GM21576 (cell line): Measurements from ENCODE around the gene VPS37C.
A peak's percentile ranks its signal among the peaks of the same experiment; 100 is the strongest.

Experiments used
- ATAC-seq: cut with Tn5 transposase; IDR thresholded peaks from one replicate; pipeline ENCODE4 v1.9.1; 2021; ENCODE audit warnings: mild to moderate bottlenecking, moderate library complexity; ENCODE audit not compliant: unreplicated experiment

The VPS37C gene

DNA sequence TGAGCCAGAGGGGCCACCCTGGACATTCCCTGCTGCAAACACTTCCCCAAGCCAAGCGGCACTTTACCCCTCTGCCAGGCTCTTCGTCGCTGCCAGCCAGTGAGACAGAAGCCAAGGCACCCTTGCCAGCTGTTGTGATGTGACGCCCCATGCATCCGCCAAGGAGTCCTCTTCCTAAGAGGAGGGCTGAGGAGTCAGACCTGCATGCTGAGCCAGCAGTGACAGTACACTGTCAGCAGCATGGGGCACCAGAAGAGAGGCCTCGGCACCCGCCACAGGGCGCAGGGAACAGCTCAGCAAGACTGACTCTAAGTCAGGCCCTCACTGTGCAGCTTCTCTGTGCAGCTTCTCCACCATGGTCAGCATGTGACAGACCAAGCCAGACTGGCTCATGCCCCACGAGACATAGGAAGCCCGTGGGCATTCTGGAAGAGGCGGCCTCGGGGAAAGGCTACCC, 26.4 kb downstream of the VPS37C start:
- no peak for ATAC-seq

DNA sequence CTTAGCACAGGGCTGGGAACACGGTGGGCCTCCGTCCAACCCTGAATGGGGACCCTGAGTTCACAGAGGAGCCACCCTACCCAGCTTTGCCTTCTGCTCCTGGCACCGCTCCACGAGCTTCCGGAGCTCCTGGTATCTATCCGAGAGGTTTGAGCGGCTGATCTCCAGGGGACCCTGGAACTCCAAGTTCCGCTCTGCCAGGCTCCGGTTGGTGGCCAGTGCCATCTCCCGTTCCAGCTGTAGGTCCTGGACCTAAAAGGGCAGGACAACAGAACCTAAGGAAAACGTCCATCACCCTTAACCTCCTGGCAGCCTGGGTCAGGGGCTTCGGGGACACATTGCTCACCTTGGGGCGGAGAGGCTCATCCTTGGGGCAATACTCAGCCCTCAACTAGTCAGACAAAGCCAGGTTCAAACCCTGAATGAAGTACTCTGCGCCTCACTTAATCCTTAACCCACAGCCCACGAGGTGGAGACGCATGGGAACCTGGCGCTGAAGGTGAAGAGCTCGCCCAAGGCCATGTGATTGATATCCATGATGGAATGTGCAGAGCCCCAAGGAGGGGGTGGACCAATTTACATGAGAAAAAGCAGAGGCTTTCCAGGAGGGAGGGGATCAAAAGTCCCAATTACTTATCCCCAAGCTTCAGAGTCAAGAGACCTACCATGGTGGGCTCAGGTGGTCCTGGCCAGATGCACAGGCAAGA, 27.1 kb downstream of the VPS37C start:
- no peak for ATAC-seq

- ATAC-seq: no peak
Measured at GRCh38 chr11:61133145-61133544, 28.1 kb downstream of the VPS37C start.

DNA sequence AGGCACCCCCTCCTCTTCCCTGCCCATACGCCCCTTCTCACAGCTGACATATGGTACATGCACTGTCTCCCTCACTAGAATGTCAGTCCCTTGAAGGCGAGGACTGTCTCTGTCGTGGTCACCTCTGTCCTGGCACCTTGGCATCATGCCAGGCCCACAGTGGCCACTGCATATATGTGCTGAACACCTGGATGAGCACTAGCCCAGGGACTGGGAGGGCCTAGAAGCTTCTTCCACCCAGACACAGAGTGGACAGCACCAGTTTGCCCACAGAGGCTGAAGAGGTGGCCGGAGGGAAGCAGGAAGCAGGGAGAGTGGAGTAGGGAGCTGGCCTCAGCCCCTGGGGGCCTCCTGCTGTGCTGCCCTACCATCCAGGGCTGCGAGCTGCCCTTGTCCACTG, 28.6 kb downstream of the VPS37C start:
- no peak for ATAC-seq

- no peak for ATAC-seq
Measured at GRCh38 chr11:61131998-61132555, 29.1 kb downstream of the VPS37C start.

GRCh38 chr11:61131586-61131985, 29.6 kb downstream of the VPS37C start:
- ATAC-seq: no peak

DNA sequence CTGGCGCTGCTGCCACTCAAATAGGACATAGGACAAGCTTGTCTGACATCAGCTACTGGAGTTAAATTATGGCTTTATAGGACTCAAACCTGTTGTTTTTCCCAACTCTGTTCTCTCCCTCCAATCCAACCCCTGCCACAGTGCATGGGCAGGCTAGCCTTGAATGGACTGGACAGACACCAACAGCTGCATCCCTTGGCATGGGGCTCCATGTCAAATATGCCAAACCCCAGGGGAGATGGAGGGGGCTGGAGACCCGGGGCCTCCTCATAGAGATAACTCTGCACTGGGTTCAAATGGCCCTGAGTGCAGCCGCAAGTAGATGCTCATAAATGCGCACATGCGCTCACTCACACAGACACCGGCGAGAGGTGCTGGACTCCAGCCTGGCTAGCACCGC, 30.0 kb downstream of the VPS37C start:
- ATAC-seq: no peak

GRCh38 chr11:61129639-61130523, 31.3 kb downstream of the VPS37C start:
- peak; percentile 85 for ATAC-seq

GRCh38 chr11:61128947-61129638, 32.1 kb downstream of the VPS37C start:
- ATAC-seq: no peak

- ATAC-seq: no peak
Measured at GRCh38 chr11:61127991-61128390, 33.2 kb downstream of the VPS37C start.

GRCh38 chr11:61126256-61126655, 35.0 kb downstream of the VPS37C start:
- no peak for ATAC-seq

DNA sequence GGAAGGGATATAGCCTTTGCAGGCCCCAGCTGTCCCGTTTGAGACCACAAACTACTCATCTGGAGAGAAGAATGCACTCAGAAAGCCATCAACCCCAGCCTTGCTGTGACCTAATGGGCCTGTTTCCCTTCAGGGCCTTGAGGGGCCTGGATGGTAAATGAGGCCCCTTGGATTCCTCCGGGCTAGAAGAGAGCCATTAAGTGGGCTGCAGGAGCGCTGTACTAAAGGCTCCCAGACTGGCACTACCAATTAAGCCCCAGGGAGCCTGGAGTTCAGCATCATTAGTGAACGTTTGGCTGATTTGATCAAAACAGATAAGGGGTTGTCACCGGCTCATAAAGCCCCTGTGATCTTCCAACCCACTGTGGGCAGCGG, 35.9 kb downstream of the VPS37C start:
- ATAC-seq: no peak

DNA sequence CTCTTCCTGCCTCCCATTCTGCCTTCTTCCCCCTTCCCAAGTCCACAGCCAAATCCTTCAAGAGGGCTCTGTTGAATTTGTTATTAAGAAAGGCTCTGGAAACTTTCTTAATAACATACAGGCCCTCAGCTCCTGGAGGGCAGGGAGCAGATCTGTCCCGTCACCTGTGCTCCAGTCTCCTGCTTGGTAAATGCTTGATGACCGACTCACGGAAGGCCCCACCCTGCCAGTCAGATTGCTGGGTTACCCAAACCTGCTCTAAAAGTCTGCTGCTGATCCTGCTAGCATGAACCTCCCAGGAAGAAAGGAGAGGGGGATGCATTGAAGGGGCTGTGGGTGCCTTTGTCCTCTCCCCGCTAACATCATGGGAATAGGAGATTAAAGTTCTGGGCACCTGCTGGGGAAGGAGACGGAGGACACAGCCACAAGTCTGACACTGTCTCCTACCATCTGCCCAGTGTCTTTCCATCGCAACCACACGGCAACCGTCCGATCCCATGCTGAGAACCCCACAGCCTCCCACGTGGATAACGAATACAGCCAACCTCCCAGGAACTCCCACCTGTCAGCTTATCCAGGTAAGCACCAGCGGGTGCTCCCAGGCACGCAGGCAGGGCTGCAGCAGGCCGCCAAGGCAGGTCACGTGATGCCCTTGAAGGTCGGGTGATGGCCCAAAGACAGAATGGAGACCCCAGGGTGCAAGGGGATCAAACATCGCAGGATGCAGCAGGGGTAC, 36.5 kb downstream of the VPS37C start:
- no peak for ATAC-seq

- ATAC-seq: no peak
Measured at GRCh38 chr11:61123775-61124571, 37.3 kb downstream of the VPS37C start.

- no peak for ATAC-seq
Measured at GRCh38 chr11:61122761-61123160, 38.5 kb downstream of the VPS37C start.

DNA sequence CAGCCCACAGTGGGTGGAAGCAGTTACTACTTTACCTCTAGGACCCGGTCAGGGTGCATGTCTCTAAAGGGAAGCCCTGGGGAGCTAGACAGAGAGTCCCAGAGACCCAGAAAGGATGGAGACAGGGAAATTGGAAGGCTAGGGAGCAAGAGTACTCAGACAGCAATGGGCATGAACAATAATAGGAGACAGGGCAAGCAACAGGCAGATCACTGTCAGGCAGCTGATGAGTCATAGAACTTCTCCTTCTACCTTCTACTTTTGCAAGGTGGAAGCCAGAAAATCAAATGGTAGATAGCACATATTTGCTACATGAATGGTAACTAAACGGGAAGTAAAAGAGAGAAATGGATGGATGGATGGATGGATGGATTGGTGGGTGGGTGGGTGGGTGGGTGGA, 39.3 kb downstream of the VPS37C start:
- no peak for ATAC-seq

- ATAC-seq: no peak
Measured at GRCh38 chr11:61121192-61121831, 39.9 kb downstream of the VPS37C start.

DNA sequence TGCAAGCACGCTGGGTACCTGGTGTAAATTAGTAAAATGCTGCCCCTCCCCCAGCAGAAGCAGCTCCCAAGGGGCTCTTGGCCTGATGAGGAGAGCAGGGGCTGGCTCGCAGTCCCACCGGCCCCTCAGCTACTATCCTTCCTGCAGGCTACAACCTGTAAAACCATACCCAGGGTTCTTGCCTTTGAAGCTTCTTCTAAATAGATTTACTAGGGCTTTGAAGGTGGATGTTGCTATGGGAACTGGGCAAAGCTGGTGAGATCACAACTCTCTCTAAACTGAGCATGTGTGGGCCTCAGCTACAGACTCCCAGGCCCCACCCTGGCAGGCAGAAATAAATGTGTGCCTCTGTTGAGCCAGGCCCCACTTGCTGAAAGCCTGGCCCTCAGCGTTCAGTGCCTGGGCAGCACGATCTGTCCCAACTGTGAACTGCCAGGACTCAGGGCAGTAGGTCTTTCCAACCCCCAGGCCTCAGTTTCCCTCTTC, 40.5 kb downstream of the VPS37C start:
- no peak for ATAC-seq

DNA sequence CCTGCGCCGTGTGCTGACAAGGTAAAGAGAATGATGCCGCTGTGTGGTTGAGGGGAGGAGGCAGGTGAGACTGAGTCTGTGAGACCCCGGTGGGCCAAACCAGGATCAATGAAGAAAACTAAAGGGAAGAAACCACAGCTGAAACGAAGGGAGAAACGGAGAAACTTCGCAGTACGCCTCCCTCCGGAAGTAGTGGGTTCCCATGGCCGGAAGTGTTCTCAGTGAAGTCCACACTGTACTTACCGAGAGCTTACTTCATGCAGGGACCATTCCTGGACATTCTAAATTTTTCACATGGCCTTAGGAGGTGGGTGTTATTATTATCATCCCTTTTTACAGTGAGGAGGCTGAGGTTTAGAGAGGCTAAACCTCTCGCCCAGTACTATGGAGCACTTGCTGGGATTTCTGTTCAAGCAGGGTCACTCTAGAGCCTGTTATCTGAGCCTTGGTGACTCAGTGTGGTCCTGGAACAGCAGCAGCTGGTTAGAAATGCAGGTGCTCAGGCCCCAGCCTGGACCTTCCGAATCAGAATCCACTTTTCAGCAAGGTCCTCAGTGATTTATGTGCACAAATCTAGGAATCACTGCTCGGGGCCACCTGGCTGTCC, 41.0 kb downstream of the VPS37C start:
- ATAC-seq: no peak
